Endothelial cell of umbilical vein (primary cell): ENCODE data around the gene RNASEH2B. TPM values are rescaled to one million over a fixed set of nuclear protein-coding genes. Genes with fewer than 3 reads are reported as not detected.

Experiments used
- BruUV-seq: library from RNA; stranded (reverse); fragments of 400-500 nt; replicated peaks from 2 replicates; lab custom pipeline; 2021; lab: Mats Ljungman, UMichigan
- CTCF ChIA-PET: fragments of 300-600, 350-600 bp; sonication (Branson Sonifier 250); formaldehyde crosslinking; loops from one replicate; lab custom pipeline; 2021; ENCODE audit warnings: antibody characterized with exemption, inconsistent platforms; lab: Charles Lee
- POLR2A ChIA-PET: fragments of 300-600, 350-600 bp; sonication (Branson Sonifier 250); formaldehyde crosslinking; loops from one replicate; lab custom pipeline; 2021; ENCODE audit warnings: antibody characterized with exemption, inconsistent platforms; lab: Charles Lee
- DNase-seq: peaks from one replicate; pipeline ENCODE4 v3.0.0-alpha.2; 2011; ENCODE audit warnings: low read depth, low spot score
- FAIRE-seq: peaks from 2 replicates; lab custom pipeline; 2011; peaks lifted over from hg19 to GRCh38; lab: Jason Lieb, UNC
- H2AFZ ChIP-seq: 2 replicates; pipeline ENCODE4 v1.6.0; 2012; ENCODE audit warnings: low read depth, low read length, control low read depth, inconsistent platforms
- H3K27ac ChIP-seq: 2 replicates; pipeline ENCODE4 v1.5.1; 2011; ENCODE audit warnings: low read depth, mild to moderate bottlenecking, control low read depth, low read length, moderate library complexity; ENCODE audit not compliant: insufficient read depth
- H3K27me3 ChIP-seq, 2 experiments: 2 replicates each; pipeline versions ENCODE4 v1.6.0 to v1.6.1; 2011; ENCODE audit warnings: low read length in 2 of 2, mixed read lengths in 1 of 2; ENCODE audit not compliant: control insufficient read depth in 2 of 2, insufficient read depth in 2 of 2
- H3K36me3 ChIP-seq, 2 experiments: 2 replicates in 1 of 2; 3 replicates in 1 of 2; pipeline ENCODE4 v1.5.1; 2011; ENCODE audit warnings: low read length in 2 of 2, mild to moderate bottlenecking in 1 of 2, moderate library complexity in 1 of 2; ENCODE audit not compliant: control insufficient read depth in 2 of 2, insufficient read depth in 2 of 2; ENCODE audit errors: extremely low read depth in 1 of 2
- H3K4me1 ChIP-seq: 3 replicates; pipeline ENCODE4 v1.5.1; 2011; ENCODE audit warnings: mild to moderate bottlenecking, low read length; ENCODE audit not compliant: control insufficient read depth, insufficient read depth; ENCODE audit errors: extremely low read depth
- H3K4me2 ChIP-seq: 2 replicates; pipeline ENCODE4 v1.6.1; 2011; ENCODE audit warnings: low read length, control low read depth, mixed read lengths; ENCODE audit not compliant: insufficient read depth
- H3K4me3 ChIP-seq, 3 experiments: fragments of 200-600 bp in 1 of 3; sonication (generic), shearing (Covaris generic) in 1 of 3; replicated peaks in 1 of 3; 2 replicates each; pipeline ENCODE4 v1.5.1; 2011 to 2016; ENCODE audit warnings: control low read depth in 3 of 3, low read length in 3 of 3, mild to moderate bottlenecking in 2 of 3, inconsistent platforms in 1 of 3, low read depth in 1 of 3, moderate library complexity in 1 of 3; ENCODE audit not compliant: insufficient read depth in 1 of 3
- H3K79me2 ChIP-seq: 2 replicates; pipeline ENCODE4 v1.6.0; 2012; ENCODE audit warnings: low read length, inconsistent platforms; ENCODE audit not compliant: control insufficient read depth, insufficient read depth
- H3K9ac ChIP-seq: replicated peaks from 2 replicates; pipeline ENCODE3; 2011; ENCODE audit warnings: low read length, control low read depth; ENCODE audit not compliant: insufficient read depth; ENCODE audit errors: extremely low read depth
- H3K9me1 ChIP-seq: replicated peaks from 3 replicates; pipeline ENCODE4 v1.6.0; 2011; ENCODE audit warnings: mild to moderate bottlenecking, low read length; ENCODE audit not compliant: control insufficient read depth, insufficient read depth; ENCODE audit errors: extremely low read depth
- H3K9me3 ChIP-seq: replicated peaks from 2 replicates; pipeline ENCODE4 v1.5.1; 2012; ENCODE audit warnings: low read length, inconsistent platforms; ENCODE audit not compliant: control insufficient read depth, insufficient read depth
- H4K20me1 ChIP-seq: replicated peaks from 2 replicates; pipeline ENCODE3; 2011; ENCODE audit warnings: mild to moderate bottlenecking, low read length; ENCODE audit not compliant: control insufficient read depth, insufficient read depth; ENCODE audit errors: extremely low read depth
- CTCF ChIP-seq, 2 donors: IDR thresholded peaks; 1 replicate in 1 of 2; 2 replicates in 1 of 2; pipeline ENCODE4 v1.5.1; 2011; ENCODE audit warnings: low read length in 2 of 2, mild to moderate bottlenecking in 2 of 2, moderate library complexity in 2 of 2, control low read depth in 1 of 2, inconsistent platforms in 1 of 2, low read depth in 1 of 2; ENCODE audit not compliant: insufficient read depth in 1 of 2; ENCODE audit errors: extremely low read depth in 1 of 2
- EZH2 ChIP-seq: IDR thresholded peaks from 2 replicates; pipeline ENCODE4 v1.6.1; 2012; ENCODE audit warnings: borderline replicate concordance, low read depth, mild to moderate bottlenecking, moderate library complexity, low read length, inconsistent platforms; ENCODE audit not compliant: severe bottlenecking
- FOS ChIP-seq: IDR thresholded peaks from 2 replicates; pipeline ENCODE4 v1.6.1; 2011; ENCODE audit warnings: mild to moderate bottlenecking, low read length, moderate library complexity, borderline replicate concordance; ENCODE audit not compliant: insufficient read depth
- GATA2 ChIP-seq: IDR thresholded peaks from 2 replicates; pipeline ENCODE4 v1.7.0; 2011; ENCODE audit warnings: low read depth, mild to moderate bottlenecking, moderate library complexity, mixed read lengths, low read length; ENCODE audit not compliant: insufficient read length, insufficient read depth
- JUN ChIP-seq: IDR thresholded peaks from 2 replicates; pipeline ENCODE4 v1.6.1; 2011; ENCODE audit warnings: borderline replicate concordance, low read depth; ENCODE audit not compliant: insufficient read length, insufficient read depth
- MAX ChIP-seq: IDR thresholded peaks from 2 replicates; pipeline ENCODE4 v1.6.1; 2011; ENCODE audit not compliant: insufficient read depth, insufficient read length
- MYC ChIP-seq: IDR thresholded peaks from one replicate; pipeline ENCODE4 v1.6.1; 2011; ENCODE audit warnings: mild to moderate bottlenecking, low read depth, low read length
- POLR2A ChIP-seq: IDR thresholded peaks from 2 replicates; pipeline ENCODE4 v1.6.1; 2012; ENCODE audit warnings: low read depth, mild to moderate bottlenecking, control low read depth, low read length
- POLR2AphosphoS5 ChIP-seq: IDR thresholded peaks from 2 replicates; pipeline ENCODE4 v1.6.1; 2012; ENCODE audit warnings: low read depth, mild to moderate bottlenecking, control low read depth, low read length, moderate library complexity; ENCODE audit not compliant: insufficient read depth
- dilution Hi-C: fragments of 300-500 bp; cut with MboI; formaldehyde crosslinking; loops from one replicate; pipeline ENCODE4 v1.15.0; 2019; ENCODE audit warnings: low sequenced_read_pairs; ENCODE audit not compliant: extremely low pct_ligation_motif_present
- intact Hi-C: fragments of 100-400 bp; cut with micrococcal nuclease; formaldehyde crosslinking; loops from one replicate; pipeline ENCODE4 v1.10.0; 2022
- polyA plus RNA-seq, 4 experiments: library from polyadenylated mRNA; depleted of rRNA in 3 of 4; stranded (reverse) in 3 of 4; unstranded in 1 of 4; fragments of >200 nt; gene quantifications; 2 replicates each; pipeline versions ENCODE4 v1.2.1 to v1.2.3, GENCODE V29; 2011 to 2012; ENCODE audit warnings: missing spikeins in 1 of 4
- total RNA-seq: library from RNA; stranded (reverse); gene quantifications from 2 replicates; pipeline ENCODE4 v1.2.3, GENCODE V29; 2021

Gene RNASEH2B
- total and polyA plus RNA-seq, 2 donors (not counting 3 experiments of a cell fraction or from before 2014, with no cell fraction given) = 8.9 to 25.1 TPM

- Histone ChIP-seq H4K20me1 (no peaks in the 10 kb centered on the region), H3K36me3 (no peaks in the 10 kb centered on the region), H3K9ac (no peak overlapping the region), H3K27me3 (peaks cover 2 to 4% of the 10 kb centered on the region in 2 experiments), H2AFZ (no peak overlapping the region), H3K4me2 (no peak overlapping the region), H3K9me1 (no peaks in the 10 kb centered on the region), H3K9me3 (no peaks in the 10 kb centered on the region), H3K27ac (no peak overlapping the region), H3K4me3 (no peak overlapping the region), H3K79me2 (no peaks in the 10 kb centered on the region), H3K4me1 (no peaks in the 10 kb centered on the region)
- ChIA-PET POLR2A (no interaction called here), CTCF (no interaction called here)
- FAIRE-seq (no peak), DNase-seq (no peak)
- intact Hi-C loops = no loop called here
- dilution Hi-C loops = no loop called here
- no TSS peak for BruUV-seq
- TF ChIP-seq JUN = no peak
- no peak for TF ChIP-seq MAX
- no peak for TF ChIP-seq GATA2
- TF ChIP-seq FOS = no peak
- no peak for TF ChIP-seq POLR2AphosphoS5
- no peak for TF ChIP-seq CTCF (IDR thresholded peaks at IDR 0.05; ENCODE audit: extremely low read depth in 1 of 2, insufficient read depth in 1 of 2, low read depth in 1 of 2, low read length in 2 of 2)
- no peak for TF ChIP-seq MYC
- TF ChIP-seq EZH2 = no peak
- TF ChIP-seq POLR2A = no peak
These were observed 95.4 kb downstream of the RNASEH2B start for GRCh38 chr13:51004918-51005460.
